HG02973 (cell line): ENCODE results near the gene CEMIP2.
"Not testable (repeated sequence)": the region's sequence is repeated elsewhere in the genome, so short reads cannot be mapped to it uniquely, and the experiment has no call there.

ENCODE experiments used
- ATAC-seq: cut with Tn5 transposase; IDR thresholded peaks from one replicate; pipeline ENCODE4 v1.9.1; 2021; ENCODE audit warnings: moderate library complexity; ENCODE audit not compliant: unreplicated experiment

Gene CEMIP2

GRCh38 chr9:71768388-71769174 is at the start of gene CEMIP2:
Gene CEMIP2 (minus strand): TSS chr9:71768513. CDS start chr9:71750373, 18,140 bp downstream.
- peak; percentile 82 for ATAC-seq

- no peak for ATAC-seq
Observed at GRCh38 chr9:71816916-71817451, 48.7 kb upstream of the CEMIP2 start.

GRCh38 chr9:71814815-71815214 is 46.5 kb upstream of the CEMIP2 start:
- ATAC-seq = no peak

DNA sequence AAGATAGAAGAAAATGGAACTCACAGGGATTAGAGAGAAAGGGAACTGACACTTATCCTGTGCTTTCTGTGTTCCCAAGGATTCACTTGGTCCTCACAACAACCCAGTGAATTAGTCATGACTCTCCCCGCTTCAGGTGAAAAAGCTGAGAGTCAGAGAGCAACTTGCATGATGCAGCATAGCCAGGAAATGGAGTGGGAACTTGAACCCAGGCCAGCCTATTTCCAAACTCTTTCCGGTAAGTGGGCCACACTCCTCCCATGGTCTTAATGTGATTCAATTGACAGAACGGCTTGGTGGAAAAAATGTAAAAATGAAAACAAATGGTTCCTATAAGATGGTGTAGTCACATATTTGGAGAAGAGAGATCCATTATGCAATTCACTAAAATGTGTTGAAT is 45.9 kb upstream of the CEMIP2 start:
- no peak for ATAC-seq

- no peak for ATAC-seq
Observed at GRCh38 chr9:71812385-71812784, 44.1 kb upstream of the CEMIP2 start.

- no peak for ATAC-seq
Observed at GRCh38 chr9:71808068-71808467, 39.8 kb upstream of the CEMIP2 start.

DNA sequence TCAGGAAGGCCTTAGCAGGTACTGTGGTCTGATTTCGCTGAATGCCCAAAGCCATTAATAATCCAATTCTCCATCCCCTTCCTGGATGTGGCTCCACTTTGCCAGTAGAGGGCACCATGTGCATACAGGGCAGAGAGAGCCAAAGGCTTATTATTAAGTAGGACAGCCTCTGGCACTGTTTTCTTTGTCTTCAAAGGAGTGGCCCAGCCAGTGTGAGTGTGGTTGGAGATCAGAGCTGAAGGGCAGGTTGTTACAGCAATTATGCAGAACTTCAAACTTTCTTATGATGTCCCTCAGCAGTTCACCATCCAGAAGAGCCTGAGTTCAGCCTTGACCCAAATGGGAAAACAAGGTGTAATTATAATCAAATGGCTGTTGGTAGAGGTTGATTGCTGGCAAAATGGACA is 38.6 kb upstream of the CEMIP2 start:
- ATAC-seq = peak; percentile 96

DNA sequence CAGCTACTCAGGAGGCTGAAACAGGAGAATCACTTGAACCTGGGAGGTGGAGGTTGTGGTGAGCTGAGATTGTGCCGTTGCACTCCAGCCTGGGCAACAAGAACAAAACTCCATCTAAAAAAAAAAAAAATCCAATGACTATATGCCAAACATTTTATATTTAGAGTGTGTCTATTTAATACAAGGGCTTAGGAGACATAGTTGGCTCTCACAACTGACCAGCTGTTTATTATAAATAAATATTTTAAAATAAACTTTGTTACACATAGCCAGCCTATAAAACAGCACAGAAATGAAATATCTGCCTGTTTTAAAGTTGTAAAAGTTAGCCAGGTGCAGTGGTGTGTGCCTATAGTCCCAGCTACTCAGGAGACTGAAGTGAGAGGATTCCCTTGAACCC is 36.8 kb upstream of the CEMIP2 start:
- not testable (repeated sequence) for ATAC-seq

DNA sequence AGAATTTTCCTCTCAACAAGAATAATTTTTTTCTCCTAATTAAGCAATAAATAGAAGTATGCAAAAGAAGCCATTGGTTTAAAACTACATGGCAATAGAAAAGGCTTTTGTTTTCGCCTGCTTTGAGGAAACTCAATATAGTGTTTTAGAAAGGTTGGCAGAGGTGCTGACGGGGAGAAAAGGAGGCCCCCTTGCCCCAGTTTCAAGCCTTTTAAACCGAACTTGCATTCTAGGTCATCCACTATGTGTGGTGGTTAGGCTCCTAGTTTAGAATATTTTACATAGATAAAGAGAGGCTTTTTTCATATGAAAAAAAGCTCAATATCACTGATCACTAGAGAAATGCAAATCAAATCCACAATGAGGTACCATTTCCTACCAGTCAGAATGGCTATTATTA is 33.5 kb upstream of the CEMIP2 start:
- no peak for ATAC-seq

DNA sequence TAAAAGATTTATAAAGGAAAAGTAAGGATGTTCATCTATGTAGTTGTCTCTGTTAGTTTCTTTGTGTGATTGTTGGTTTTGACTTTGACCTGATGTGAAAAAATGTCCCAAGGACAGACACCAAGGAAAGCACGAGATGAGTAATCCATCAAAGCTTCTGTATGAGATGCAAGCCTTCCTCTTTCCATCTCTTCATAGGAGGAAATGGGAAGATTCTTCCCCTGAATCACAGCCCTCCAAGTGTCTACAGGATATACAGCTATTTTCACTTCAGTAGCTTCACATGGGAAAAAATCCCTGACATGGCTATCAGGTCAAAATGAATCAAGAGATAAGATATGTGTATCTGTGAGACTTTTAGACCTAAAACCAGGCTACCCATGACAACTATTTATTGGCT is 29.0 kb upstream of the CEMIP2 start:
- no peak for ATAC-seq

GRCh38 chr9:71796100-71796767 is 27.9 kb upstream of the CEMIP2 start:
- ATAC-seq = no peak

DNA sequence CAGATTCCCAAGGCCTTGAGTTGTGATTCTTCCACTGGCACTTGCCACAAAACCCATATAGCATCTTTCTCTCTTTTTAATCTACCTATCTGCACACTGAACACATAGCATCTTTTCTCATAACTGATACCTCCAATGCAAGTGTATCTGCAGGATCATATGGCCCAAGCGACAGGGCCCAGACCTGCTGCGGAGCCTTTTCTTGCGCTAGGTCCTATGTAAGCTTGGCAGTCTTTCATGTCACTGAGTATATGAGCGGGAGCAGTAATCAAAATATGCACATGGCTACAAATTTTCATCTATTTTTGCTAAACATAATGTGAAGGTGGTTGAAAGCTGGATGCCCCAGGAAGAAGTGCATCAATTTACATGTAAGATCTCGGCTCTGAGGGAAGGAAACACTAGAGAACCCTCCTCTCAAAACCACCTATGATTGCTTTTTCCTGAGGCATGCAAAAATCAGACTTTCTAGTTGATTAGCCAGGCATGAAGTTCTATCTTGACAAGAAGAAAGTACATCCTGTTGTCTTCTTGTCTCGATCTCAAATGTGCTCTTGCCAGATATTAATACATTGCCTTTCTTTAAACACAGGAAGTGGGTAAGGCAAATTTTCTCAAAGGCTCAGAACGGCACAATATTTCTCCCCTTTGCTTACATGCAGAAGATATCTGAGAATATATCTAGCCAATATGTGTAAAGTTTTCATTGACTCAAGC is 26.9 kb upstream of the CEMIP2 start:
- ATAC-seq = peak; percentile 92

DNA sequence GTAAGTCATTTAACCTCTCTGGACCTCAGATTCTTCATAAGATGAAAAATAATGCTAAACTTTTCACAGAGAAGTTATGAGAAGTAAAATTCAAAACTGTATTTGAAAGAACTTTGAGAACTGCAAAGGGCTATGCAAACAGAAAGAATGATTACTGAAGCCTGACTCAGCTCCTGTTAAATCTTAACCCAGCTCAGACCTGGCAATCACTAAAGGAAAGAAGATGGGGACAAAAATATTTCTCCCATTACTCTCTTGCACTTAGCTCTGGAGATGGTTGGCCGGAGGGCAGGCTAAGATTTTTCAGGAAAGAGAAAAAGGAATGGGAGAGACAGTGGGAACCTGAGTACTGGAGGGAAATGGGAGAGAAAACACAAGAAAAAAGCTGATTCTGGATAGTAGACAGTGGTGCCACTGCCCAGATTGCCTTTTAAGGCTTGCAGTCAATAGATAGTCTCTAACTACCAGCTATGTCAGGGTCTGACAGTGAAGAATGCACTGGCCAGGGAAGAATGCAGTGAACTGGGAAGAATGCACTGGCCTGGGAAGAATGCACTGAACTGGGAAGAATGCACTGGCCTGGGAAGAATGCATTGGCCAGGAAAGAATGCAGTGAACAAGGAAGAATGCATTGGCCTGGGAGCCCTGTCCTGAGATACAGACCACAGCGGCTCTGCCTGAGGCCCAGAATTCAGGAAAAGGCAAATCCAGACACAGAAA is 25.2 kb upstream of the CEMIP2 start:
- ATAC-seq = peak; percentile 26

GRCh38 chr9:71791875-71792274 is 23.6 kb upstream of the CEMIP2 start:
- no peak for ATAC-seq

DNA sequence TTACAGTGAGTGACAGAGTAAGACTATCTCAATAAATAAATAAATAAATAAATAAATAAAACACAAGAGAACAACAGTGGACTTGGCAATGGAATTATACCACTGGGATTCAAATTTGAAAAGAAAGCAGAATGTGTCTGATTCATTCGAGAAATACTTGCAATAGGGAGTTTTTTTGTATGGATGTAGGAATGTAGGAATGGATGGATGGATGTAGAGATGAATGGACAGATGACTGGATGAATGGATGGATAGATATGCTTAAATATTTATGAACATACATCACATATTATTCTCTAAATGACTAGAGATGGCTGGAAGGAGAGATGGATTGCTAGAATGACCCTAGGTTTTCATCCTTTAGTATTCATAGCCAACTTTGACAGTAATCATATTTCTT is 22.0 kb upstream of the CEMIP2 start:
- ATAC-seq = no peak

- peak; percentile 63 for ATAC-seq
Observed at GRCh38 chr9:71783120-71783523, 14.8 kb upstream of the CEMIP2 start.

DNA sequence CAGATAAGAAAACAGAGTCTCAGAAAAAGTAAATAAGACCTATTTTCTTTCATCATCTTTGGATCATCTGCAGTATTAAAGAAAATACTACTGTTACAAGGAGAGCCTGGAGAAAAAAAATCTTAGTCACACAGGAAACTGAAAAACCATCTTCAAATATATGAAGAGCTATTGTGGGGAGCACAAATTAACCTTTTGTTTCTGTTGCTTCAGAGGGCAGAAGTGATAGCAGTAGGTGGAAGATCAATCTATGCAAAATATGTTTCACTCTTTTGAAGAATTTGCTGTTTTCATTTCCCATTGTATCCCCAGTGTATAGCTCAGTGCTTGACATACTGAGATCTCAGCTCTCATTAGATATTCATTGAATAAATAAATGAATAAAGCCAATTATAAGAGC is 13.1 kb upstream of the CEMIP2 start:
- ATAC-seq = no peak

- ATAC-seq = no peak
Observed at GRCh38 chr9:71780953-71781352, 12.6 kb upstream of the CEMIP2 start.

DNA sequence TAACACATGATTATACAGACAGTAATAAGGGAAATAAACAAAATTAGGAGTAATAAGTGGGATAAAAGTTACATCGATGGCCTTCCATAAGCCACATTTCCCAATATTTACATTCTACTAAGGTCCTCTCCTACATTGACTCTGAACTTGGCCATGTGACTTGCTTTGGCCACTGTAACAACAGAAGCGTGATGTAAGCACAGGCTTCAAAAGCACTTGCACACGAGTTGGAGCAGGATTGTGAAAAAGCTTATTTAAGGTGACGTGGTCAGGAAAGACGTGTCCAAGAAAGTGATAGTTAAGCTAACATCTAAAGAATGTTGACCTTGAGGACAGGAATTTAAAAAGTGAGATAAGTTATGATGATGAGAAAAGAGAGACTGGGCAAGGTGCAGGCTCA is 9.8 kb upstream of the CEMIP2 start:
- no peak for ATAC-seq

GRCh38 chr9:71774920-71775319 is 6.6 kb upstream of the CEMIP2 start:
- ATAC-seq = peak; percentile 56

- ATAC-seq = no peak
Observed at GRCh38 chr9:71772726-71773125, 4.4 kb upstream of the CEMIP2 start.
